Mucosa of descending colon (tissue), 3 donors: ENCODE measurements around the gene RPS10. TPM values are rescaled to one million over a fixed set of nuclear protein-coding genes. Genes with fewer than 3 reads are reported as not detected.
"Not testable (repeated sequence)": the region's sequence is repeated elsewhere in the genome, so short reads cannot be mapped to it uniquely, and the experiment has no call there.

ENCODE experiments used
- ATAC-seq: fragments of 200-7000 bp; cut with Tn5 transposase; one replicate; pipeline ENCODE4 v1.9.1; 2020; ENCODE audit warnings: mild to moderate bottlenecking, moderate library complexity
- DNase-seq, 3 donors: peaks; one replicate each; pipeline ENCODE4 v3.0.0-alpha.2; 2020
- H3K36me3 ChIP-seq: fragments of 200-600 bp; one replicate; pipeline ENCODE4 v1.8.0; 2021; ENCODE audit warnings: low read depth, mild to moderate bottlenecking
- H3K4me1 ChIP-seq: fragments of 200-600 bp; one replicate; pipeline ENCODE4 v1.8.0; 2021; ENCODE audit warnings: low read depth, mild to moderate bottlenecking
- H3K4me3 ChIP-seq: fragments of 200-600 bp; one replicate; pipeline ENCODE4 v1.8.0; 2021; ENCODE audit warnings: mild to moderate bottlenecking
- H3K9me3 ChIP-seq: fragments of 200-600 bp; one replicate; pipeline ENCODE4 v1.8.0; 2021; ENCODE audit warnings: mild to moderate bottlenecking
- CTCF ChIP-seq: fragments of 200-600 bp; IDR thresholded peaks from one replicate; pipeline ENCODE4 v1.8.0; 2022; ENCODE audit warnings: antibody characterized with exemption, mild to moderate bottlenecking
- intact Hi-C, 2 donors: fragments of 100-400 bp; cut with DNase I in 1 of 2; cut with micrococcal nuclease in 1 of 2; formaldehyde crosslinking; loops; one replicate each; pipeline versions ENCODE4 v1.11.0 to v1.11.1; 2022; cut with DNase I, micrococcal nuclease
- total RNA-seq, 3 donors: library from RNA; stranded (reverse); fragmentation: NEBNext Ultra II Directional in 2 of 3; extraction: Animal tissue kit (Norgen Biotek cat#: 25700) in 2 of 3; gene quantifications; one replicate each; pipeline versions ENCODE4 v1.2.1 to v1.2.4, GENCODE V29; 2021 to 2023
- donor health status: DM: no; HTN: no; CAD: no; lungs with moderate emphysema.
- donor health status: DM: no; HTN: no; CAD: no.
- donor health status: DM: no; HTN: yes; CAD: no.

The RPS10 gene
- total RNA-seq, 3 donors from 2014 or later: 999 to 1,006 (median 1,004) TPM

- TF ChIP-seq CTCF: no peak
- H3K4me3 ChIP-seq: no peak overlapping the region
- peaks cover 14% of the 10 kb centered on the region for H3K36me3 ChIP-seq
- no peak for DNase-seq
- peaks cover 9% of the 10 kb centered on the region for H3K4me1 ChIP-seq
- no peaks in the 10 kb centered on the region for H3K9me3 ChIP-seq
- no peak for ATAC-seq
- intact Hi-C loops: loop anchor here (10.0 kb wide), 2 partner anchors 174 to 224 kb away; partner anchors contain the start of gene SMIM29 (in 2 of the 2)
Measured at GRCh38 chr6:34418367-34418766, 7.5 kb downstream of the RPS10 start.

- ATAC-seq: no peak
- intact Hi-C loops: loop anchor here (10.0 kb wide), 2 partner anchors 172 to 222 kb away; partner anchors contain the start of gene SMIM29 (in 2 of the 2)
- no peaks in the 10 kb centered on the region for H3K9me3 ChIP-seq
- no peak for DNase-seq
- peaks cover 12% of the 10 kb centered on the region for H3K36me3 ChIP-seq
- peaks cover 8% of the 10 kb centered on the region for H3K4me1 ChIP-seq
- no peak for TF ChIP-seq CTCF
- H3K4me3 ChIP-seq: no peak overlapping the region
Measured at GRCh38 chr6:34416877-34417371, 8.9 kb downstream of the RPS10 start.

- peaks cover 7% of the 10 kb centered on the region for H3K4me1 ChIP-seq
- no peak overlapping the region for H3K4me3 ChIP-seq
- no peaks in the 10 kb centered on the region for H3K9me3 ChIP-seq
- ATAC-seq: peak; percentile 96
- peak in 1 of 3 donors; percentile 84 for DNase-seq
- peak; percentile 40 for TF ChIP-seq CTCF
- H3K36me3 ChIP-seq: peaks cover 1% of the 10 kb centered on the region
- intact Hi-C loops: loop anchor here (1.0 to 10.0 kb wide), 3 partner anchors 170 to 220 kb away; partner anchors contain the start of gene SMIM29 (in 2 of the 2)
Measured at GRCh38 chr6:34414999-34415858, 10.6 kb downstream of the RPS10 start.

- intact Hi-C loops: loop anchor here (10.0 kb wide), 2 partner anchors 168 to 218 kb away; partner anchors contain the start of gene SMIM29 (in 2 of the 2)
- Histone ChIP-seq H3K4me3 (no peak overlapping the region), H3K9me3 (no peaks in the 10 kb centered on the region), H3K36me3 (no peaks in the 10 kb centered on the region), H3K4me1 (peaks cover 7% of the 10 kb centered on the region)
- DNase-seq (no peak), ATAC-seq (no peak)
- TF ChIP-seq CTCF: no peak
Measured at GRCh38 chr6:34412643-34413214, 13.1 kb downstream of the RPS10 start.

- peaks cover 7% of the 10 kb centered on the region for H3K4me1 ChIP-seq
- H3K36me3 ChIP-seq: no peaks in the 10 kb centered on the region
- TF ChIP-seq CTCF: no peak
- DNase-seq: no peak
- intact Hi-C loops: loop anchor here (10.0 kb wide), 2 partner anchors 167 to 217 kb away; partner anchors contain the start of gene SMIM29 (in 2 of the 2)
- no peak overlapping the region for H3K4me3 ChIP-seq
- H3K9me3 ChIP-seq: no peaks in the 10 kb centered on the region
- ATAC-seq: no peak
Measured at GRCh38 chr6:34412016-34412415, 13.9 kb downstream of the RPS10 start.

GRCh38 chr6:34407915-34408314 is 18.0 kb downstream of the RPS10 start:
- H3K36me3 ChIP-seq, ATAC-seq, intact Hi-C loops, DNase-seq, H3K4me3 ChIP-seq, H3K4me1 ChIP-seq, H3K9me3 ChIP-seq: not testable (repeated sequence)
